Esophagus mucosa (tissue), 1 donor: ENCODE measurements around the gene EEF1AKMT3. TPM values are rescaled to one million over a fixed set of nuclear protein-coding genes. Genes with fewer than 3 reads are reported as not detected.

ENCODE experiments used
- ATAC-seq: fragments of 200-7000 bp; cut with Tn5 transposase; one replicate; pipeline ENCODE4 v1.9.1; 2020
- total RNA-seq: library from RNA; stranded (reverse); gene quantifications from one replicate; pipeline ENCODE4 v1.2.4, GENCODE V29; 2023
- donor health status: DM: yes; HTN: yes; CAD: no.

EEF1AKMT3 gene
- total RNA-seq, 1 donor from 2014 or later: 3.4 TPM

GRCh38 chr12:57783861-57784260 lies 11.4 kb downstream of the EEF1AKMT3 start:
- ATAC-seq: no peak

- peak; percentile 78 for ATAC-seq
These were observed 21.5 kb downstream of the EEF1AKMT3 start for GRCh38 chr12:57793920-57794319.

- peak; percentile 87 for ATAC-seq
These were observed 22.9 kb downstream of the EEF1AKMT3 start for GRCh38 chr12:57795354-57795753.

- ATAC-seq: no peak
These were observed 24.6 kb downstream of the EEF1AKMT3 start for GRCh38 chr12:57796996-57797395.

- ATAC-seq: no peak
These were observed 25.5 kb downstream of the EEF1AKMT3 start for GRCh38 chr12:57797933-57798332.

- ATAC-seq: no peak
These were observed 28.6 kb downstream of the EEF1AKMT3 start for GRCh38 chr12:57800965-57801364.

- no peak for ATAC-seq
These were observed 30.2 kb downstream of the EEF1AKMT3 start for GRCh38 chr12:57802607-57803006.

GRCh38 chr12:57803319-57803893 lies 31.0 kb downstream of the EEF1AKMT3 start:
- peak; percentile 54 for ATAC-seq

GRCh38 chr12:57806677-57807076 lies 34.3 kb downstream of the EEF1AKMT3 start:
- no peak for ATAC-seq

GRCh38 chr12:57807285-57807684 lies 34.9 kb downstream of the EEF1AKMT3 start:
- no peak for ATAC-seq

GRCh38 chr12:57808351-57808750 lies 35.9 kb downstream of the EEF1AKMT3 start:
- ATAC-seq: no peak

GRCh38 chr12:57809425-57809824 lies 37.0 kb downstream of the EEF1AKMT3 start:
- ATAC-seq: no peak

- ATAC-seq: peak; percentile 74
These were observed 38.0 kb downstream of the EEF1AKMT3 start for GRCh38 chr12:57810450-57810849.

GRCh38 chr12:57811028-57811755 lies 38.8 kb downstream of the EEF1AKMT3 start:
- no peak for ATAC-seq

GRCh38 chr12:57813111-57813970 lies 40.9 kb downstream of the EEF1AKMT3 start:
- no peak for ATAC-seq

GRCh38 chr12:57813971-57814772 lies 41.8 kb downstream of the EEF1AKMT3 start:
- no peak for ATAC-seq

- ATAC-seq: no peak
These were observed 43.0 kb downstream of the EEF1AKMT3 start for GRCh38 chr12:57815177-57816000.

- no peak for ATAC-seq
These were observed 43.8 kb downstream of the EEF1AKMT3 start for GRCh38 chr12:57816001-57816854.

GRCh38 chr12:57816855-57817151 lies 44.4 kb downstream of the EEF1AKMT3 start:
- peak; percentile 29 for ATAC-seq

GRCh38 chr12:57817261-57817989 lies 45.0 kb downstream of the EEF1AKMT3 start:
- no peak for ATAC-seq
